Activated gamma-delta T cell (primary cell): ENCODE measurements around the gene ASCL1.

Experiments used
- DNase-seq: peaks from one replicate; lab custom pipeline; 2025; lab: John Stamatoyannopoulos, UW

The ASCL1 gene

GRCh38 chr12:102977945-102978706 lies 20.7 kb downstream of the ASCL1 start:
- DNase-seq, result no peak

GRCh38 chr12:102980350-102980749 lies 22.9 kb downstream of the ASCL1 start:
- no peak for DNase-seq

GRCh38 chr12:102990419-102990818 lies 32.9 kb downstream of the ASCL1 start:
- no peak for DNase-seq

GRCh38 chr12:102992297-102992696 lies 34.8 kb downstream of the ASCL1 start:
- DNase-seq, result no peak

- DNase-seq, result no peak
Observed at GRCh38 chr12:102992720-102993119, 35.2 kb downstream of the ASCL1 start.

GRCh38 chr12:102993537-102993936 lies 36.1 kb downstream of the ASCL1 start:
- no peak for DNase-seq

- DNase-seq, result no peak
Observed at GRCh38 chr12:102995372-102995771, 37.9 kb downstream of the ASCL1 start.
